HepG2 (cell line): ENCODE results near the gene SAE1. TPM values are rescaled to one million over a fixed set of nuclear protein-coding genes. Genes with fewer than 3 reads are reported as not detected.

Source experiments
- AHR ChIP-seq: IDR thresholded peaks from 2 replicates; pipeline ENCODE4 v1.6.1; 2018; ENCODE audit warnings: missing genetic modification reagents, missing compliant biosample characterization
- BHLHE40 ChIP-seq: IDR thresholded peaks from 2 replicates; pipeline ENCODE4 v1.6.1; 2011; ENCODE audit warnings: low read length, improper control_type of control experiment
- BORCS8-MEF2B ChIP-seq: sonication (generic); formaldehyde crosslinking; IDR thresholded peaks from 2 replicates; pipeline ENCODE4 v1.8.0; 2022; ENCODE audit warnings: mild to moderate bottlenecking, missing genetic modification reagents
- ELK4 ChIP-seq: sonication (generic); formaldehyde crosslinking; IDR thresholded peaks from 2 replicates; pipeline ENCODE4 v1.9.0; 2021; ENCODE audit warnings: missing genetic modification reagents, borderline replicate concordance
- MAX ChIP-seq: IDR thresholded peaks from 2 replicates; pipeline ENCODE4 v1.6.1; 2012; ENCODE audit warnings: inconsistent platforms
- RAD51 ChIP-seq: fragments of 450-650 bp; IDR thresholded peaks from 2 replicates; pipeline ENCODE4 v1.6.1; 2016; ENCODE audit warnings: borderline replicate concordance
- REPIN1 ChIP-seq: sonication (generic); formaldehyde crosslinking; IDR thresholded peaks from 2 replicates; pipeline ENCODE4 v1.8.0; 2022; ENCODE audit warnings: missing genetic modification reagents, low read depth, mild to moderate bottlenecking, borderline replicate concordance
- RXRA ChIP-seq: sonication (generic); formaldehyde crosslinking; IDR thresholded peaks from 2 replicates; pipeline ENCODE4 v1.5.1; 2020; ENCODE audit warnings: missing genetic modification reagents
- SATB2 ChIP-seq: sonication (generic); formaldehyde crosslinking; IDR thresholded peaks from 2 replicates; pipeline ENCODE4 v1.5.0; 2020; ENCODE audit warnings: missing genetic modification reagents
- ZFP36L1 ChIP-seq: sonication (generic); formaldehyde crosslinking; IDR thresholded peaks from 2 replicates; pipeline ENCODE4 v1.8.0; 2022; ENCODE audit warnings: mild to moderate bottlenecking, missing genetic modification reagents, moderate library complexity
- ZFP41 ChIP-seq: sonication (generic); formaldehyde crosslinking; IDR thresholded peaks from 2 replicates; pipeline ENCODE4 v1.4.0; 2020; ENCODE audit warnings: mild to moderate bottlenecking, missing genetic modification reagents, borderline replicate concordance
- ZFP90 ChIP-seq: sonication (generic); formaldehyde crosslinking; IDR thresholded peaks from 2 replicates; pipeline ENCODE4 v1.8.0; 2022; ENCODE audit warnings: missing genetic modification reagents, mild to moderate bottlenecking, inconsistent platforms, borderline replicate concordance
- ZFX ChIP-seq: sonication (generic); formaldehyde crosslinking; IDR thresholded peaks from 2 replicates; pipeline ENCODE4 v1.4.0; 2020; ENCODE audit warnings: mild to moderate bottlenecking, low read depth, missing genetic modification reagents, moderate library complexity
- ZGPAT ChIP-seq: IDR thresholded peaks from 2 replicates; pipeline ENCODE4 v1.6.1; 2016; ENCODE audit warnings: mild to moderate bottlenecking
- ZNF280B ChIP-seq: sonication (generic); formaldehyde crosslinking; IDR thresholded peaks from 2 replicates; pipeline ENCODE4 v1.5.0; 2020; ENCODE audit warnings: missing genetic modification reagents, mild to moderate bottlenecking, borderline replicate concordance
- ZNF296 ChIP-seq: sonication (generic); formaldehyde crosslinking; conservative IDR thresholded peaks from 2 replicates; pipeline ENCODE4 v1.5.0; 2020; ENCODE audit warnings: mild to moderate bottlenecking, missing genetic modification reagents
- ZNF362 ChIP-seq: sonication (generic); formaldehyde crosslinking; IDR thresholded peaks from 2 replicates; pipeline ENCODE4 v1.4.0; 2020; ENCODE audit warnings: missing genetic modification reagents, mild to moderate bottlenecking, borderline replicate concordance
- ZNF780A ChIP-seq: sonication (generic); formaldehyde crosslinking; IDR thresholded peaks from 2 replicates; pipeline ENCODE4 v1.8.0; 2022; ENCODE audit warnings: mild to moderate bottlenecking, missing genetic modification reagents, moderate library complexity
- ZNF790 ChIP-seq: sonication (generic); formaldehyde crosslinking; IDR thresholded peaks from 2 replicates; pipeline ENCODE4 v1.8.0; 2022; ENCODE audit warnings: missing genetic modification reagents, mild to moderate bottlenecking, borderline replicate concordance
- polyA plus RNA-seq, 8 experiments: library from polyadenylated mRNA; depleted of rRNA in 3 of 8; stranded (reverse) in 7 of 8; unstranded in 1 of 8; fragments of >200 nt; fragmentation: Illumina TruSeq in 4 of 8; extraction: Trizol in 4 of 8; gene quantifications; 2 replicates each; pipeline versions ENCODE4 v1.2.1 to v1.2.3, GENCODE V29; 2011 to 2016; ENCODE audit warnings: low read depth in 4 of 8, missing spikeins in 1 of 8, mixed read lengths in 1 of 8; ENCODE audit not compliant: insufficient read depth in 1 of 8
- total RNA-seq, 5 experiments: library from RNA; depleted of rRNA; stranded (reverse); fragments of >200 nt; fragmentation: Illumina TruSeq; extraction: Trizol; gene quantifications; 2 replicates each; pipeline ENCODE4 v1.2.3, GENCODE V29; 2016; ENCODE audit warnings: low read depth in 1 of 5

The SAE1 gene
- total and polyA plus RNA-seq, 2 of the 13 experiments (the other 11 are each of a cell fraction or from before 2014, with no cell fraction given) = 87.6 to 197 TPM

- TF ChIP-seq ZFP41 (CRISPR knock-in tag) (0 out of 2 replicates have a peak, but pooled peaks have one; percentile 20), ZNF296 (CRISPR knock-in tag) (no peak), ZFP36L1 (CRISPR knock-in tag) (no peak), MAX (peak; percentile 90), BORCS8-MEF2B (CRISPR knock-in tag) (0 out of 2 replicates have a peak, but pooled peaks have one; percentile 29), AHR (CRISPR knock-in tag) (no peak), ZGPAT (CRISPR knock-in tag) (peak; percentile 70; the same call in 1 of the 2 replicates), ZNF780A (CRISPR knock-in tag) (no peak), REPIN1 (CRISPR knock-in tag) (no peak), RXRA (0 out of 2 replicates have a peak, but pooled peaks have one; percentile 7), ELK4 (peak; percentile 64; the same call in 1 of the 2 replicates), ZNF362 (CRISPR knock-in tag) (peak; percentile 42; the same call in 1 of the 2 replicates), BHLHE40 (peak; percentile 58), ZNF790 (CRISPR knock-in tag) (no peak; the same call in 1 of the 2 replicates), ZFX (CRISPR knock-in tag) (peak; percentile 76), SATB2 (no peak), ZFP90 (peak; percentile 77), RAD51 (peak; percentile 80), ZNF280B (CRISPR knock-in tag) (peak; percentile 42; the same call in 1 of the 2 replicates)
These were observed 125.5 kb downstream of the SAE1 start, which contains the start of gene CCDC9 (continued) for GRCh38 chr19:47255879-47256692.
